GM19035 (cell line): ENCODE data around the gene NRIP3.
"Not testable (repeated sequence)": the region's sequence is repeated elsewhere in the genome, so short reads cannot be mapped to it uniquely, and the experiment has no call there.

Experiments
- ATAC-seq: cut with Tn5 transposase; IDR thresholded peaks from one replicate; pipeline ENCODE4 v1.9.1; 2021; ENCODE audit not compliant: unreplicated experiment

Gene NRIP3

GRCh38 chr11:8973121-8973520 is 30.7 kb downstream of the NRIP3 start:
- no peak for ATAC-seq

GRCh38 chr11:8971924-8972316 is 31.9 kb downstream of the NRIP3 start:
- ATAC-seq, result no peak

- ATAC-seq, result no peak
Observed at GRCh38 chr11:8971196-8971923, 32.4 kb downstream of the NRIP3 start.

GRCh38 chr11:8967184-8967583 is 36.6 kb downstream of the NRIP3 start:
- no peak for ATAC-seq

DNA sequence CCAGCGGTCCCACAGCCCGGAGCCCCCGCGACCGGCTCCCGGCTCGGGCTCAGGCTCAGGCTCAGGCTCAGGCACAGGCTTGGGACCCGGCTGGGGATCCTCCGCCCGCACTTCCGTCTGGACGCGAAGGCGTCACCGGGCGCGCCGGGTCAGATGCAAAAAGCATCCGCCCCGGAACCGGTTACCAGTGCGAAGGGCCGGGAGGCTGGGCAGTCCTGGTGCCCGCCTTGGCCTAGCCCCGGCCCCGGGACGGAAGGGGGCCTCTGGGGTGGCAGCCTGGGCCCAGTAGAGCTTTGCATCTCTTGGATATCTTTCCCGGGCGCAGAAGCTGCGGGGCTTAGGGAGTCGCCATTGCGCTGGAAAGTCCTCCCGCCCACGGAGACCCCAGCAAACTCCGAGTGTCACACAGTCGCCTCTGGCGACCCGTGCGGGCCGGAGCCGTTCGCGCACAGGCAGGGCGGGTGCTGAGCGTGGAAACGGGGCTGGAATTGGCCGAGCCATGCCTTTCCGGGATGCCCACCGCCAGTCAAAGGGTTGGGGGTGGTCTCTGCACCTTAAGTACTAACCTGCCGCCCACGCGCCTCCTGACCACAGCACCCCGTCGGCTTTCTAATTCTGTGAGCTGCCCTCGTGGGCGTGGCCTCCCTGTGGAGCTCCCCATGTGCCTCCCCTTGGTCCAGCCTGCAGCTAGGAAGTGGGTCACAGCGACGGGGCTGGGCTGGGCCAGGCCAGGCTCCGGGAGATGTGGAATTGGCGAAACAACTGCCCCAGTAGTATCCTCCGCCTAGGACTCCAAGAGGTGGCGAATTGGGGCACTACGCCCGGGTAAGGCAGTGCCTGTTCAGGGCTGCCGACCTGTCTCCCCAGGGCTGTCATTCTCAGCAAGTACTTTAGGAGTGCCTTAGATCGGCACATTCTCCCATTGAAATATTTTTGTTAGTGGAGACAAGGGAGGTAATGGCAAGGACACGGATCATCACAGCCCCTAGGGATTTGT is 39.2 kb downstream of the NRIP3 start, which contains the start of gene TMEM9B:
Gene TMEM9B (minus strand): TSS at position 119 of the 997 bp plus-strand sequence. CDS start 129 bp downstream, outside the sequence.
- peak; percentile 77 for ATAC-seq

- ATAC-seq, result peak; percentile 67
Observed at GRCh38 chr11:8963569-8964323, 40.1 kb downstream of the NRIP3 start.

- ATAC-seq, result no peak
Observed at GRCh38 chr11:8962841-8963240, 41.0 kb downstream of the NRIP3 start.

DNA sequence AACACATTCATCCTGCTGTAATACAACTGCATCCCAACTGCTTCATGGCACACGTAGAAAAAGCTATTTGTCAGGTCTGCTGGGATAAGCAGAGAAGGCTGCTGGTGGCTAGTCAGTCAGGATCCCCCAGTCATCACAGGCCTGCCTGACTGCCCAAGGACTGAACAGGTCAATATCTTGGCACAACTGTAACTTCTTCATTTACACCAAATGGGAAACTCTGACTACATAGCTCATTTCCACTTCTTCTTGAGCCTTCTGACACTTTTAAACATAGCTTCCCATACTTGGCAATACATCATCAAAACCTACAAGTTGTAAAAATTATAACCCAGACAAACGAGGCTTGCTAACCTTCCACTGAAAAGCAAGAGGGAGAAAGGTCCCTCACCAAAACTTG is 42.4 kb downstream of the NRIP3 start:
- no peak for ATAC-seq

- peak; percentile 46 for ATAC-seq
Observed at GRCh38 chr11:8959546-8960166, 44.1 kb downstream of the NRIP3 start.

DNA sequence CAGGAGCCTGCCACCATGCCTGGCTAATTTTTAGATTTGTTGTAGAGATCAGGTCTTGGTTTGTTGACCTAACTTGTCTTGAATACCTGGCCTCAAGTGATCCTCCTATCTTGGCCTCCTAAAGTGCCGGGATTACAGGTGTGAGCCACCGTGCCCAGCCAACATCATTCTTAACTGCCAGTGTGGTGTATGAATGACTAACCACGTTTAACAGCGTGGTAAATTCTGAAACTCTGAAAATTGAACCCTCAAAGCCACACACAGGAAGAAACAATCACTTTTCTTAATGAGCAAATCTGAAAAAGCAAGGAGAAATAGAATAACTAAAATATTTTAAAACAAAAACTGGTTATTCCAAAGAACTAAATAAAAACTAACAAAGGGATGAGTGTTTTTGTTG is 46.9 kb downstream of the NRIP3 start:
- no peak for ATAC-seq

- no peak for ATAC-seq
Observed at GRCh38 chr11:8948886-8949285, 54.9 kb downstream of the NRIP3 start.

- no peak for ATAC-seq
Observed at GRCh38 chr11:8947230-8947943, 56.4 kb downstream of the NRIP3 start.

- ATAC-seq, result no peak
Observed at GRCh38 chr11:8942518-8943066, 61.2 kb downstream of the NRIP3 start, which contains the start of gene ASCL3. Gene ASCL3, minus strand, starts transcription at chr11:8943016. Its CDS starts 4,855 bp downstream, at chr11:8938161.

DNA sequence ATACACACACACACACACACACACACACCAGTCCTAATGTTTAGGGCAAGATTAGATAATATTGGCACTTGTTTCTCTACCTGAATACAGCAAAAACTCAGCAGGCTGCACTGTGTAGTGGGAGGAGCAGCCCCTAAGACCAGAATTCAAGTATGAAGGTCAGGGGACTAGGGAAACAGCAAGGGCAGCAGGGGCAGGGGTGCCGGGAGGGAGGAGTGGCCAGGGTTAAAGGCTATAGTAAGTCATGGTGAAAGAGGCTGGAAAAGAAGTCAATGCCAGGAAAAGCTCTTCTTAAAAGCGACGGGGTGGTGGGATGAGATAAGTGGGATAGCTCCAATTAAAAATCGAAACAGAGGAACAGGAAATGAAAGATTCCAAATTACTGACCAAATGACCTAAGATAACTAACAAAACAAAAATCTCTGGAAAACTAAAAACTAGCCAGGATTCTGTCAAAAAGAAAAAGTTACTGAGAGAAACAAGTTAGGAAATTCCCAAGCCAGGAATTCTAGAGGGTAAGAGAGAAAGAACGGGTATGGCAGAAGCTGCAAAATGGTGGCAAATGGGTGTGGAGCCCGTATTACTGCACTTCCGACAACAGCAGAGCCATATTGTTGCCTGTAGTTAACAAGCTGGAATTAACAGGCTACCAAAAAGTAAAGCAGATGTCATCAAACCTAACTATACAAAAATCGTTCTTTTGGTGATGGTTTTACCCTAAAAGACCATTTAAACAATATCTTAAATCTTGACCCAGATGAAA is 62.3 kb downstream of the NRIP3 start:
- no peak for ATAC-seq

DNA sequence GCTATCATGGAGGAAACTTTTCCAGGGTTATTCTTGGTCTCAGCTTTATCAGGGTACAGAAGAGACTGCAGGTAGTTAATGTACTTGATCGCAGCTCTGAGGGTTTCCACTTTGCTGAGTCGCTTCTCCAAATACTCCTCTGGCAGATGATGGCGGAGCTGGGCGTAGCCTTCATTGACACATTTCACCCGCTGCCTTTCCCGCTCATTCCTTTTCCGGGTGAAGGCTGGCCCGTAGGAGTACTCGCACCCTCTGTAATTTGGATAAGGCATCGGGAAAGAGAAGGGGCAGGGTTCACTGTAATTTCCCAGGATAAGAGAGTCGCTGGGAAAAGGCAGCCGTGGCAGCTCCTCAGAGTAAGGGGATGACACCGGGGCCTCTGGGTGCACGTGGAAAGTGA is 66.1 kb downstream of the NRIP3 start:
- ATAC-seq, result no peak

- ATAC-seq, result no peak
Observed at GRCh38 chr11:8937159-8937558, 66.6 kb downstream of the NRIP3 start.

GRCh38 chr11:8935789-8936188 is 68.0 kb downstream of the NRIP3 start:
- not testable (repeated sequence) for ATAC-seq

DNA sequence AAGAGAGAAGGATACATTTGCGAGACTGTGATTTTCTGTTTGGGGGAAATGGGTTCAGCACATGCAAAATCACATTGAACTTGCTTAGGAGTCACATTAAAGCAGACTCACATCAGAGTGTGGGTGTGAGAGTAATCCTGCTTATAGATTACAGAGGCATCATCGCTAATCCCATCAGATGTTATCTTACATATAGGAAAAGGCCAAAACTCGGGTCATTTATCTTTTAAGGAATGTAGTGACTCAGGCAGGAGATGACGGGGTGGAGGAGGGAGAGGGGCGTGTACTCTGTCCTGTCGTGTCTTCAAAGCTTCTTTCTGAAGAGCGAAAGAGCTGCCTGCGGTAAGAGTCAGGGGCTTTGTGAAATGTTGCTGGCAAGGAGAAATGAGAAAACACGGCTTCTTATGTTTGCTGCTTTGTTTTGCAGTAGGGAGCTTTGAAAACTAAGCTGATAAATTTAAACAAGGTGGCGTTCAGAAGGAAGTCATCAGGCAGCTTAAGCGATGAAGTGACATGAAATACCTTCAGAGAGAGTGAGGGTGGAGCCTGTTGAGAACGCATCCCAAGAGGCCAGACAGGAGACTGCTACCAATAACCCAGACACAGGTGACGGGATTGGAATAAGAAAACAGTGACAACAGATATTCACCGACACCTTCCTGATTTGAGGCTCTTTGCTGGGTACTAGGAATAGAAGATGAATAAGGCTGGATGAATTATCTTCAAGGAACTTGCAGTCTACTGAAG is 68.9 kb downstream of the NRIP3 start:
- ATAC-seq, result no peak
